Right atrium auricular region (tissue), 2 donors: ENCODE data around the gene NUP98. TPM values are rescaled to one million over a fixed set of nuclear protein-coding genes. Genes with fewer than 3 reads are reported as not detected.

Experiments
- DNase-seq: peaks from one replicate; pipeline ENCODE4 v3.0.0-alpha.2; 2019; ENCODE audit warnings: low spot score
- H3K27ac ChIP-seq, 2 donors: fragments of 200-600 bp; sonication (generic); 1 replicate in 1 of 2; 2 replicates in 1 of 2; pipeline ENCODE4 v1.5.1; 2016 to 2019
- H3K27me3 ChIP-seq, 2 donors: fragments of 200-600 bp; sonication (generic); one replicate each; pipeline versions ENCODE4 v1.5.1 to v1.6.0; 2017 to 2019
- H3K36me3 ChIP-seq: fragments of 200-600 bp; sonication (generic); one replicate; pipeline ENCODE4 v1.5.1; 2016
- H3K4me1 ChIP-seq, 2 donors: fragments of 200-600 bp; sonication (generic); one replicate each; pipeline versions ENCODE4 v1.5.1 to v1.6.0; 2017 to 2019
- H3K4me3 ChIP-seq, 2 donors: fragments of 200-600 bp; sonication (generic); 1 replicate in 1 of 2; 2 replicates in 1 of 2; pipeline ENCODE4 v1.5.1; 2017 to 2019; ENCODE audit warnings: mild to moderate bottlenecking in 1 of 2, moderate library complexity in 1 of 2
- H3K9me3 ChIP-seq, 2 donors: fragments of 200-600 bp; sonication (generic); one replicate each; pipeline ENCODE4 v1.5.1; 2019
- total RNA-seq, 2 donors: library from RNA; depleted of rRNA; stranded (reverse); fragments of >200 nt; gene quantifications; one replicate each; pipeline ENCODE4 v1.1.0, GENCODE V29; 2016
- TF ChIP-seq, protein P1 (sequence below), 2 donors: fragments of 200-600 bp; sonication (generic); IDR thresholded peaks; one replicate each; pipeline ENCODE4 v1.5.1; 2019; ENCODE audit warnings: antibody characterized with exemption in 2 of 2

Gene NUP98
- total RNA-seq, 2 donors from 2014 or later, result 58.8 to 94.5 TPM

DNA sequence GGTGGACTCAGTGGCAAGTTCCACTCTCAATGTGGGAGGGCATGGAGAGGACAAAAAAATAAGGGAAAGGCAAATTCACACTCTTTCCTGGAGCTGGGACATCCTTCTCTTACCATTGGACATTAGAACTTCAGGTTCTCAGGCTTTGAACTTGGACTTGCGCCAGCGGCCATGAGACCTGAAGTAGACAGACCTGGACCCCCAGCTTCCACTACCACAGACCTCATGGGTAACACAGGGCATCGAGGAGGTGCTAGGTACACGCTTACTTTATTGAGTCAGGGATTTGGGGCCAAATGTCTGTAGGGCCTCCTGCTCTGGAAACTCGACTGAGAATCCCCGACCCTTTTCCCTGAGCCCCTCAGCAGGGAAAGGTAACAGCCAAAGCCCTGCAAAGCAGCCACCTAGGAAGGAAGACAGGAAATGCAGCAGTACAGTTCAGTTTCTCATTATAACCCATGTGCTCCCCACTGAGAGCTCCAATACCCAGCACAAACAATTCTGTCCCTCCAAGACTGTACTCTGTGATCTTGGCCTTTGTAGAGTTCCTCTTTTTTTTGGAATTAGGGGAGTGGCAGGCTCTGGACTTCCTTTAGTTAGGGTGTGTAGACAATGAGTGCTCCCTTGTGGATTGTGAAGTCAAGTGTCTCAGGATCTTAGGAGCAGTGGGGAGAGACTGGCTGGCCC is 131.9 kb downstream of the NUP98 start:
- Histone ChIP-seq H3K27ac (no peak overlapping the region), H3K4me1 (peaks cover 0 to 10% of the 10 kb centered on the region in 2 donors), H3K9me3 (no peaks in the 10 kb centered on the region), H3K27me3 (no peaks in the 10 kb centered on the region), H3K4me3 (no peak overlapping the region), H3K36me3 (peaks cover 15% of the 10 kb centered on the region)
- TF ChIP-seq, protein P1, sequence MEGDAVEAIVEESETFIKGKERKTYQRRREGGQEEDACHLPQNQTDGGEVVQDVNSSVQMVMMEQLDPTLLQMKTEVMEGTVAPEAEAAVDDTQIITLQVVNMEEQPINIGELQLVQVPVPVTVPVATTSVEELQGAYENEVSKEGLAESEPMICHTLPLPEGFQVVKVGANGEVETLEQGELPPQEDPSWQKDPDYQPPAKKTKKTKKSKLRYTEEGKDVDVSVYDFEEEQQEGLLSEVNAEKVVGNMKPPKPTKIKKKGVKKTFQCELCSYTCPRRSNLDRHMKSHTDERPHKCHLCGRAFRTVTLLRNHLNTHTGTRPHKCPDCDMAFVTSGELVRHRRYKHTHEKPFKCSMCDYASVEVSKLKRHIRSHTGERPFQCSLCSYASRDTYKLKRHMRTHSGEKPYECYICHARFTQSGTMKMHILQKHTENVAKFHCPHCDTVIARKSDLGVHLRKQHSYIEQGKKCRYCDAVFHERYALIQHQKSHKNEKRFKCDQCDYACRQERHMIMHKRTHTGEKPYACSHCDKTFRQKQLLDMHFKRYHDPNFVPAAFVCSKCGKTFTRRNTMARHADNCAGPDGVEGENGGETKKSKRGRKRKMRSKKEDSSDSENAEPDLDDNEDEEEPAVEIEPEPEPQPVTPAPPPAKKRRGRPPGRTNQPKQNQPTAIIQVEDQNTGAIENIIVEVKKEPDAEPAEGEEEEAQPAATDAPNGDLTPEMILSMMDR (IDR thresholded peaks at IDR 0.05), result no peak
- DNase-seq, result no peak

DNA sequence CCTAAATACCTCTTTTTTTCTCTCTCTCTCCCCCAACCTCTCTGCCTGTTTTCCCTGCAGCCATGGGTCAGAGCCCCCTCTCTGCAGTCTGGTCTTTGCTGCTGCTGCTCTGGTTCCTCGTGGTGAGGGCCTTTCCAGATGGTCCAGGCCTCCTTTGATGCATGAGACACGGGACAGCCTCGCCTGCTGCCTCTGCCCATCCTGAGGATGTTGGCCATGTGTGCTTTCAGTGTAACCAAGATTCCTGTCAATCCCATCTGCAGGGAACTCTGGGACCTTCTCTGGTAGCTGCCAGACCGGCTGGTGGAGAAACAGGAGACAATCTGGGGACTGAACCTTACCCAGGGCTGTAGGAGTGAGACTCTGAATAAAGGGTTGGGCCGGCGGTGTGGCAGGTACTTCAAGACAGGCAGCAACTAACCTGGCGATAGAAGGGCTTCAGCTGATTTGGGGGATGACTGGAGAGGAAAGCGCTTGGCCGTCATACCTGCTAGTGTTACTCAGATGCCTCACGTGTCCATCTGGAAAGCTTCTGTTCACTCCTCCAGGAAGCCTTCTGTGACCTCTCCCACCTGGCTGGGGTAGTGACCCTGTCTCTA is 133.2 kb downstream of the NUP98 start:
- TF ChIP-seq, protein P1 (IDR thresholded peaks at IDR 0.05), result no peak
- no peak overlapping the region for H3K27ac ChIP-seq
- H3K9me3 ChIP-seq, result no peaks in the 10 kb centered on the region
- peaks cover 0 to 3% of the 10 kb centered on the region in 2 donors for H3K4me1 ChIP-seq
- H3K36me3 ChIP-seq, result peaks cover 15% of the 10 kb centered on the region
- no peak overlapping the region for H3K4me3 ChIP-seq
- H3K27me3 ChIP-seq, result no peaks in the 10 kb centered on the region
- DNase-seq, result no peak

DNA sequence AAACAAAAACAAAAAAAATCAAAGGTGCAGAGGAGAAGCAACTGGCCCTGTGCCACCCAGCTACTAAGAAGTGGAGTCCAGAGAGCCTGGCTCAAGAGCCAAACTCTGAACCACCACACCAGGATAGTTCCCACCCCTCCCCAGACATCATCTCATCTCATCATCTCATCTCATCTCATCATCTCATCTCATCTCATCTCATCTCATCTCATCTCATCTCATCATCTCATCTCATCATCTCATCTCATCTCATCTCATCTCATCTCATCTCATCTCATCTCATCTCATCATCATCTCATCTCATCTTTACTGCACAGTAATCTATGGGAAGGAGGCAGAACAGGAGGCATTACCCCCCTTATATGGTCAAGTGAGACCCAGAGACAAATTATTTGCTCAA is 134.5 kb downstream of the NUP98 start:
- Histone ChIP-seq H3K4me3 (no peak overlapping the region), H3K27me3 (no peaks in the 10 kb centered on the region), H3K4me1 (peaks cover 0 to 3% of the 10 kb centered on the region in 2 donors), H3K27ac (no peak overlapping the region), H3K36me3 (peaks cover 15% of the 10 kb centered on the region), H3K9me3 (no peaks in the 10 kb centered on the region)
- DNase-seq, result no peak
- TF ChIP-seq, protein P1 (IDR thresholded peaks at IDR 0.05), result no peak

DNA sequence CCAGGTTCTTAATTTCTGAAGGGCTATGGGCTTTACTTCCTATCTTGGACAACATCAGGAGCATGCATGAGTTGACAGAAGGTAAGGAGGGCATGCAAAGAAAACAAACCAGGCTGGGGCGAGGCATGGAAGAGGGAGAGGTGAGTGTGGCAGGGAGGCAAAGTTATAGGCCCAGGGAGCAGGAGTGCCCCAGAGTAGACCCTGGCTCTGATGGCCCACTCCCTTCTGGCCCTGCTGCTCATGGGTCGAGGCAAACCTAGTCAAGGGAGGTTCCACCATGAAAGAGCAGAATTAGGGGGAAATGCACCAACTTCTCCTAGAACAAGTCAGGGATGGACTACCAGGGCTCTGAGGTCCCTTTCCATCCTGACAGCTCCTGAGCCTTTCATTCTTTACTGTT is 136.4 kb downstream of the NUP98 start:
- DNase-seq, result no peak
- H3K27me3 ChIP-seq, result no peaks in the 10 kb centered on the region
- no peak overlapping the region for H3K4me3 ChIP-seq
- no peaks in the 10 kb centered on the region for H3K9me3 ChIP-seq
- peaks cover 0 to 3% of the 10 kb centered on the region in 2 donors for H3K4me1 ChIP-seq
- H3K36me3 ChIP-seq, result no peaks in the 10 kb centered on the region
- TF ChIP-seq, protein P1 (IDR thresholded peaks at IDR 0.05), result no peak
- no peak overlapping the region for H3K27ac ChIP-seq

DNA sequence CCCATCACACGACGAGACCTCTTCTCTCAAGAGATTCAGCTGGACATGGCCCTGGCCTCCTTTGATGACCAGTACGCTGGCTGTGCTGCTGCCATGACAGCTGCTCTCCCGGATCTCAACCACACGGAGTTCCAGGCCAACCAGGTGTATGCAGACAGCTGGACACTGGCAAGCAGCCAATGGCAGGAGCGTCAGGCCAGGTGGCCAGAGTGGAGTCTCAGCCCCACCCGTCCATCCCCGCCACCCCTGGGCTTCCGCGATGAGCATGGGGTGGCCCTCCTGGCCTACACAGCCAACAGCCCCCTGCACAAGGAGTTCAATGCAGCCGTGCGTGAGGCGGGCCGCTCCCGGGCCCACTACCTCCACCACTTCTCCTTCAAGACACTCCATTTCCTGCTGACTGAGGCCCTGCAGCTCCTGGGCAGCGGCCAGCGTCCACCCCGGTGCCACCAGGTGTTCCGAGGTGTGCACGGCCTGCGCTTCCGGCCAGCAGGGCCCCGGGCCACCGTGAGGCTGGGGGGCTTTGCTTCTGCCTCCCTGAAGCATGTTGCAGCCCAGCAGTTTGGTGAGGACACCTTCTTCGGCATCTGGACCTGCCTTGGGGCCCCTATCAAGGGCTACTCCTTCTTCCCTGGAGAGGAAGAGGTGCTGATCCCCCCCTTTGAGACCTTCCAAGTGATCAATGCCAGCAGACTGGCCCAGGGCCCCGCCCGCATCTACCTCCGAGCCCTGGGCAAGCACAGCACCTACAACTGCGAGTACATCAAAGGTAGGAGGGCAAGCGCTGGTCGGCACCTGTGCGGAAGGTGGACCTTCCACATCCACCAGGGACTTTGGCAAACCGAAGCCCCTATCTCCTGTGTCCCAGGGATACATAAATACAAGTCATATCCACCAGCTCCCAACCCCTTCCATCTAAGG is 137.5 kb downstream of the NUP98 start:
- no peaks in the 10 kb centered on the region for H3K4me1 ChIP-seq
- no peak overlapping the region for H3K27ac ChIP-seq
- TF ChIP-seq, protein P1 (IDR thresholded peaks at IDR 0.05), result no peak
- DNase-seq, result no peak
- H3K36me3 ChIP-seq, result no peaks in the 10 kb centered on the region
- H3K4me3 ChIP-seq, result no peak overlapping the region
- no peaks in the 10 kb centered on the region for H3K9me3 ChIP-seq
- H3K27me3 ChIP-seq, result no peaks in the 10 kb centered on the region
